Hematopoietic multipotent progenitor cell (in vitro differentiated cells): ENCODE data around the gene ACSS1. TPM values are rescaled to one million over a fixed set of nuclear protein-coding genes. Genes with fewer than 3 reads are reported as not detected.

ENCODE experiments used
- DNase-seq, 3 donors: peaks; one replicate each; pipeline ENCODE4 v3.0.0-alpha.2; 2011 to 2015; ENCODE audit warnings: low read depth in 2 of 3, low spot score in 2 of 3
- total RNA-seq: library from RNA; depleted of rRNA; stranded (reverse); fragments of >200 nt; gene quantifications from one replicate; pipeline ENCODE4 v1.2.3, GENCODE V29; 2012

Gene ACSS1
- total RNA-seq, 1 donor: 114 TPM

DNA sequence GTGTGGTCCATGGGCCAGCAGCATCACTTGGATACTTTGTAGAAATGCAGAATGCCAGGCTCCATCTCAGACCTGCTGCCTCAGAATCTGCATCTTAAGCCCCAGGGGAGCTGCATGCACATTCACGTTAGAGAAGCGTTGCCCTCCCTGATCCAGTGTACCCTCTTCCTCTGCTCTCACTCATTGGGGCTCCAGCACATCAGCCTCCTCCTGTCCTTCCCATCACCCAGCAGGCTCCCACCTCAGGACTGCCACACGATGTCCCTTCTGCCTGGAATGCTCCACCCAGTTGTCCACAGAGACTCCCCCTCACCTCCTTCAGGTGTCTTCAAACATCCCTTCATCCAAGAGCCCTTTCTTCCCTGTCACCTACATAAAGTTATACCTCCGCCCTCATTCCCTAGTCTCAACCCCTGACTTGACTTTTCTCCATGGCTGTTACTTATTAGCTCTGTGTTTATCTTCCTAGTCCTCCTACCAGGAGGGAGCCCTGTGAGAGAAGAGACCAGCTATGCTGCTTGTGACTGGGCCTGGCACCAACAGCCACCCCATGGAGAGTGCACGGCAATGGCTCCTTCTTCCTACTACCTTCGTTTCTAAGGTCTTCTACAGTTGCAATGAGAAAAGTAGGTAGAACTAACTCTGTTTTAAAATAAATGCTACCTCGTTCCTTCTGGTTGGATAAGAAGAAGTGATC lies 3.3 kb upstream of the ACSS1 start:
- DNase-seq: no peak

DNA sequence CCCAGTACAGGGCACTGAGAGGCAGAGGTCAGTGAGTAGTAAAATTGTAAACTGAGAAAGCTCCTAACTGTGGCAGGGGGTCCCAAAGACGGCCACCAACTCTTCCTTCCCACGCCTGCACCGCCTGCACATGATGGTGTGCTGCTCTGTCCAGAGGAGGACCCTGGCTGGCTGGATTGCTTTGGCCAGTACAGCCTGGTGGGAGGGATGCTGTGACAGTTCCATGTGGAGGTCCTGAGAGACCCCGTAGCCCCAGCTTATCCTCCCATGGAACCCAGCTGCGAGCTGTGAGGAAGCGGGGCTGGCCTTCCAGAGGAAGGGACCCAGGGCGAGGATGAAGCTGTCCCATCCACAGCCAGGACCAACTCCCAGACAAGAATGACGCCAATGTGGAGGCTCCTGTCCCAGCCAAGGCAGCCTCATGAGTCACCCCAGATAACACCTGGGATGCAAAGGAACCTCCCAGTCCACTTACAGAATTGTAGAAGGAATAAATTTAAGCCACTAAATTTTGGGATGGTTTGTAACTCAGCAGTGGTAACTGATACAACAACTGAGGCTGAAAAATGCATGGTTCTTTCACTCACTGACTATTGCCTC lies 2.0 kb upstream of the ACSS1 start:
- no peak for DNase-seq

DNA sequence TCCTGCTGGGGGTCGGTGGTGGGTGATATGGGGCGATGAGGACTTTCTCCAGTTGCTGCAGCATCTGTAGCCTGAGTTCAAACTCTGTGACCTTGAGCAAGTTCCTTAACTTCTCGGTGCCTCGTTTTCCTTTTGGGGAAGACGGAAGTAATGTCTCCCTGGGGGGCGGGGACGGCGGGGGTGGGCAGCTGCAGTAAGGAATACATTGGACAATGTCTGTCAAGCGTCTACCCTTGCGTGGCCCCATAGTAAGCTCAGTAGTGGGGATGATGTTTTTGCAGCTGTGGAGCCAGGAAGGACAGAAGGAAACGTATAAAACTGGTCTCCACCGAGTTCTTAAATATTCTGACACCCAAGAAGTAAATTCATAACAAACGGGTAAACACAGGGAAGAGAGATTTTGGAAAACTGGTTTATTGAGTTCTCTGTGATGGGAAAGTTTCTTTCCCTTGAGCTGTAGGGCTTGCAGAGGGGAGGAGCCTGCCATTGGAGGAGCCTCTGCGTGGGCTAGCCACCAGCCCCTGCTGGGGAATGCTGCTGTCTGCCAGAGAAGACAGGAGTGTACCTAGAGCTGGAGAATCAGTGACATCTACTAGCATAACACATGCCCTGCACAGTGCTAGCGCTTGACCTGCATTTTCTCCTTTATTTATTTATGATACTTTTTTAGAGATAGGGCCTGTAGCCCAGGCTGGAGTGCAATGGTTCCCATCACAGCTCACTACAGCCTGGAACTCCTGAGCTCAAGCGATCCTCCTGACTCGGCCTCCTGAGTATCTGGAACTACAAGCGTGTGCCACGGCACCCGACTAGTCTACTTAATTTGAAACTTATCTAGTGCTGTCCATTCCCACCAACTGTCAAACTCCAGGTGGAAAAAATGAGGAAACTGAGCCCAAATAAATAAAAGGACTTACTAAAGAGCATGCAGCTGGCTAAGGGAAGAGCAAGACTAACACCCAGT lies 1.2 kb upstream of the ACSS1 start:
- DNase-seq: peak in 1 of 3 donors; percentile 37

DNA sequence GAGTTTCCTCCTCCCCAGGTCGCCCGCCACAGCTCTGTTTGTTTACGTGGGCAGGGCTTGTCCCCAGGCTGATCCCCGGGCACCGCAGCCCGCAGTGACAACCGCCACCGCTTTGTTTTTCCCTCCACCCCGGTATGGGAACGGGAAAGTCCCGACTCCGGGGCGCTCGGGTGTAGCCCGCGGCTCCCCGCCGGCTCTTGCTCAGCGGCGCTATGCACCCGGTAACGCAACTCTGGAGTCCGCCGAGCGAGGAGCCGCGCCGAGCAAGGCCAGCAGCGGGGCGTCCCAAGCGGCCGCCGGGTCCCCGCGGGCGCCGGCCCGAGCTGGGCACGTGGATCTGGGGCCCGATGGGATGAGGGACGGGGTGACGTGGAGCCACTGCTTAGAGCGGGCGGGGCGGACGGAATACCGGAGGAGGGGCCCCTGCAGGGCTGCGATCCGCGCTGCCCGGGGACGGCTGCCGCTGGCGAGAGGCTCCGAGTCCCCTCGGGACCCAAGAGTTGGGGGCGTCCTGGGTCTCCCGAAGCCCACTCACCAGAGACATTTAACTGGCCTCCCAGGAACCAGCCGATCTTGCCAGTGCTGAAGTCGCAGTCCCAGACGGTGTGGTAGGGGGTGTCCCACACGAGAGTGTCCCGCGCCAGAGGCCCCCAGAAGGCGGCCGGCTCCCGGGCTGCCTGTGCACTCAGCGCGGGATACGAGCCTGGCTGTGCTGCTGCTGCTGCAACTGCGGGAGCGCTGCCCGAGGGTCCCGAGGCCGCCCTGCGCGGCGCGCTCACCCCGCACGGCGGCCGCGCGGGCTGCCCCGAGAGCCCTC lies 497 bp downstream of the ACSS1 start:
- peak; percentile 68 to 82 (median 73) for DNase-seq

DNA sequence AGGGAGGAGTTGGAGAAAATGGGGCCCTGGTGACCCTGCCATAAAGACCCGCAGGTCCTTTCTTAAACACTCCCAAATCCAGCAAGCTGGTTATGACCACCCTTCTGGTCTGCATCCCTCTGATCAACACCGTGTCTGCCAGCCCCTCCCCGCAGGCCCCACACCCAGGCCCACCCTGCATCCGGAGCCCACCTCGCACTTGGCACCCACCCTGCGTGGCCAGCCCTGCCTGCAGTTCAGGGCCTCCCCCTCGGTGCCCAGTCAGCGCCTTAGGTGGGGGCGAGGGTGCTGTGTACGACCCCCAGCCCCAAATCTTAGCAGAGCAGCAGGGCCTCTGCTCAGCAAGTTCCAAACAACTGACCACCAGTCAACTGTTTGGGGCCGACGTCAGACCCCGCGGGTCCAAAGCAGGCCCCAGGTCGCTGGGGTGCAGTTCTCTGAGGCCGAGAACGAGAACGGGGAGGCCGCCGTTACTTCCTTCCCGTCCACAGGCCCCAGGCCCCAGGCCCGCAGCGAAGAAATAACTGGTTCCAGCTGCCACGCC lies 1.2 kb downstream of the ACSS1 start:
- DNase-seq: no peak

DNA sequence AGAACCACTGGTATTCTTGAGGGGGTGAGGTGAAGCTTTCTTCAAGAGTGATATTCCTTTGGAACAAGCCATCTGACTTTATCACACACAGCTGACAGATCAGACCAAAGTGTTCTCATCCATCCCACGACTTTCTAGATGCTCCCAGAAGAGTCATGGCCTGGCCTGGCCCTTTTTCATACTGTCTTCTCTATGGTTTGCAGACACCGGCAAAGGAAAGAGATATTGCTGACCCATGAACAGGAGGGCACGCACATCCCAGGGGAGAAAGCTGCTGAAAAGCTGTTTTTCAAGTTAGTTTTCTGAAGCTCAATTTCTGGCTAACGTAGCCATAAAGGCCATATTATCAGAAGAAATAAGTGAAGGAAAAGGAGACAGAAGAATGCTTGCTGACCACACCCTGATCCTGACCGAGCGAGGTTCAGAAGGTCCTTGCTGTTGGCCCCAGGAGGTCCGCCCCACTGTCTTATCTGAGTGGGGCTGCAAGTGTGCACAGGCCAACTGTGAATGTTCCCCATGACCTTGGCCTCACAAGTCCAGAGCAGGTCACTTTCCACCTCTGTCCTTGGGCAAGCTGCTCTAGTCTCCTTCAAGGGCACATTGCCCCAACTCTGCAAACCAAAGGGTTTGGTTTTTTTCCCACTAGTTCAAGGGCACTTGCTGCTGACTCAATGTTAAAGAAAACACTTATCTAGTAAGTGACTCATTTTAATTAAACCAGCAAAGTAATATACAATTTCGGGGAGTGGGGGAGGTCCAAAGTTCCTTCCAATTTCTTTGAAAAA lies 2.0 kb downstream of the ACSS1 start:
- no peak for DNase-seq

DNA sequence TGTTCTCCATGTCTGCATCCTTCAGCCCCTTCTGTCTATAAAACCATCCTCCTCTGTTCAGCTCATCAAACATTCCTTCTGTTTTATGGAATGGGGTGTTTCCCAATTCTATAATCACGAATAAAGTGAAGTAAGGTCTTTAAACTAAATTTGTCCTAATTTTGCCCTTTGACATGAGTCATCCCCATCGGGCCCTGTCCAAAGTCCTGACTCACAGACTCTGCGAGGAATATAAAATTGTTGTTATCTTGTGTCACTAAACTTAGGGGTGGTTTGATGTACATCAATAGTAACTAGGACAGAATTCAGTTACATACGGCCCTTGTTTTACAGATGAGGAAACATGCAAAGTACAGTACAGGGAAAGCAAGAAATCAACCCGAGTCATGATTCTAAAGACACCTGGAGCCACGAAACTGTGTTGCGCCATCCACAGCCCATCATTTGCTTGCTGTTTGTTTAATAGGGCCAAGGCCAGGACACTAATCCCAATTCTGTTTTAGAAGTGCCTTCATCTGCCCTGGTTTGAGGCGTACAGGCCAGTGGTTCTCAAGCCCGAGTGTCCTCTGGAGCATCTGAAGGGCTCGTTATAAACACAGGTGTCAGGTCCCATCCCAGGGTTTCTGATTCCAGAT lies 2.8 kb downstream of the ACSS1 start:
- no peak for DNase-seq

DNA sequence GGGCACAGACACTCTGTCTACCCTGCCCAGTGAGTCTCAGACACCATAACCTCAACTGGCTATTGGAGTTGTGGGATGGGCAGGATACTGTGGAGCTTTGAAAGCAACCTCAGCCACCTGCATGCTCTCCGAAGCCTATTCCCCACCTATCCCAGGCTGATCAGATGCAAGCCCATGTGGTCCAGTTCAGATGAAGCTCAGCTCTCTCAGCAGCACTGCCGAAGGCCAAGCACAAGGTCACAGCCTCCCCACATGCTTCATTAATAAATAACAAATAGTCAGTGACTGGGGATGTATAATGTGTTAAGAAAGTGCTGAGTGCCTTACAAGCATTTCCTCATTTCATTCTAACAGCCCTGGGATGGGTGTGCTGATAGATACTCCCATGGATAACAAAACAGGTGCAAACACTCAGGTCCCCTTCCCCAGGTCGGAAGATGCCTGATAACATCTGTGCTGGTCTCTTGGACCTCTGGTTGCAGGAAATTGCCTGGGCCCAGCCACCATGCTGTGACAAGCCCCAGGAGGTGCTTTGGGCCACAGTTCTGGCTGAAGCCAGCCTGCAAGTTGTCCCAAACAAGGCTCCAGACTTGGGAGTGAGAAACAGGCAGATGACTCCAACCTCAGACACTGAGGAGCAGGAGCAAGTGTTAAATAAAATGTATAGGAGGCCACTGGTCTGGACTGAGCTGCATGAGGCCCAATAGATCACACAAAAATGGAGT lies 3.7 kb downstream of the ACSS1 start:
- no peak for DNase-seq

DNA sequence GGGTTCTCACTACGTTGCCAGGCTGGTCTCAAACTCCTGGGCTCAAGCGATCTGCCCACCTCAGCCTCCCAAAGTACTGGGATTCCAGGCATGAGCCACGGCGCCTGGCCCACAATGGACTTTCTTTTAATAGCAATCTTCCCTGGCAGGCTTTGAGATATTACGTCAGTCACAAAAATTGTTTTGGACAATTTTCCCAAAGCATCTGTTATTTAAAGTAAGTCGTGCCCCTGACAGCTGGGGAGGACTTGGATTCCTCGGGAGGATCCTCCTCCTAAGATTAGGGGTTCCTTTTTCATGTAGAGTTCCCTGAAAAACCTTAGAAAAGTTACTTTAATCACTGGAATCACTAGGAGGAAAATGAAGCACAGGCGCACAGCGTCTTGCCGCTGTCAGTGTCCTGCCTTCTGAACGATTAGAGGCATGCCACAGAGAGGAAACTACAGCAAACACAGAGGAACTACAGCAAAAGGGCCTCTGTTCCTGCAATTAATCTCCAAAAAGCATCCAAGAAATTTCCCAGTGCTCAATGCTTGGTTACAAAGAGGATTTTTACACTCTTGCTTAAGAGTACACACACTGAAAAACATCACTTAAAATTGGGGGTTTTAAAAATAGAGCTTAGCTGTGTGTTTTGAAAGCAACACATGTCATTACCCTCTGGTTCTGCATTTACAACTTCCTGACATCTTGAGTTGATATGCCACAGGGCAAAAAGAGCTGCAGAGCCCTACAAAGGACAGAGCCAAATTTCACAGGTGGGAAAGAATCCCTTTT lies 4.5 kb downstream of the ACSS1 start:
- peak in 1 of 3 donors; percentile 47 for DNase-seq

DNA sequence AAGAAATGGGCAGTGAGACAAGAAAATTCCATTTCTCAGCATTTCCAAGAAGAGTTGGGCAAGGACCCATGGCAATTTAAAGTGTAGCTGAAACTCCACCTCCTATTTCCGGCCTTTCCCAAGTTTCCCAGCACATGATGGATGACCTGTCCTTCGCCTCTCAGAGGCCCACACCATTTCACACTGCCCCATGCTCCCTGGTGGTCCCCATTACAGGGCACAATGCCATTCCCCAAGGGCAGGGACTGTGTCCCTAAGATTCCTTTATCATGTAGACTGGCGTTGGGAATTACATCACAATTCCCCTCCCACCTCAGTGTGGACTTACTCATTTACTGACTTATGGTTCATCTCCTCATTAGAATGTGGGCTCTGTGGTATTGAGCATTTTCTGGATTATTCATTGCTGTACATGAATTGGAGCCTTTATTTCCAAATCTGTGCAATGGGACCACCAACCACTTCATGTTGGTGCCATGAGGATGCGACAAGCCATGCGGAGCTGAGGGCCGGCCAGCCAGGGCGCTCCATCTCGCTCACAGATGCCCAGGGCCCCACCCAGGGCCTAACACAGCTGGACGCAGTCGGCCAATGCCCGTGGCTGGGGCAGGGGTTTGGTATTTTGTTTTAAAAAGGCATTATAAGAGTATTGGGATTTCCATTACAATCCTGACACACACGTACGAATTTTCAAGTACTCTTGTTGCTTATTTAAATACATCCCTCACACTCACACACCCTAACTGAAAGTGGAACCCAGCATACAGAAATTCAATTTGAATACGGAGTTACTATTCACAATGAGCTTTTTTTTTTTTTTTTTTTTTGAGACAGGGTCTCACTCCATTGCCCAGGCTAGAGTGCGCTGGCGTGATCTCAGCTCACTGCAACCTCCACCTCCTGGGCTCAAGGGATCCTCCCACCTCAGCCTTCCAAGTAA lies 5.4 kb downstream of the ACSS1 start:
- DNase-seq: no peak

DNA sequence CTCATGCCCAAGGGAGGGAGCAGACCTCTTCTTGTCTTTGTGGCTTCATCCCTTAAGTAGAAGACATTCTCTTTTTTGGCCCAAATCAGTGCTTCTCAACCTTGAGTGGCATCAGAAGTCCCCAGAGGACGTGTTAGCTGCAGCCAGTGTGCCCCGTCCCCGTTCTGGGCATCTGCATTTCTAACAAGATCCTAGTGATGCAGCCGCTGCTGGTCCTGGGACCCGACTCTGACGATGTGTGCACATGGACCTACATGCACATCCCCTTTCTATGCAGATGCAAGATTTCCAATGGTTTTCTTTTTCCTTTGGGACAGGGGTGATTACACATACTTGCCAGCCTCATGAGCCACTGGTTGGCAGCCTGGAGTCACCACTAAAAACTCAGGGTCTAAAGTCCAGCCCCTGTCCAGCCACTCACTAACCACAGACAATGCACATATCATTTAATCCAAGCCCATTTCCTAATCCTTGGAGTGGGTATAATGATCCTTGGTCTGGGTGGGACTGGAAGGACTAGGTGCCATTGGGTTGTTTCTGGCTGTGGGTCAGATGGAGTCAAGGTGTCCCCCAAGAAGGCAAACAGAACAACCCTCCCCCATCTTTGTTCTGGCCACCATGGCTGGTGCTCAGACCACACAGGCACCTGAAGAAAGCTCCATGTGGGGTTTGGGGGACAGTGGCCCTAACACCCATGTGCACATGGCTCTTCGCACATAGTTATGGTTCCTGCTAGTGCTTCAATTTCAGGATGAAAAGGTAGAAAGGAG lies 6.4 kb downstream of the ACSS1 start:
- DNase-seq: no peak

DNA sequence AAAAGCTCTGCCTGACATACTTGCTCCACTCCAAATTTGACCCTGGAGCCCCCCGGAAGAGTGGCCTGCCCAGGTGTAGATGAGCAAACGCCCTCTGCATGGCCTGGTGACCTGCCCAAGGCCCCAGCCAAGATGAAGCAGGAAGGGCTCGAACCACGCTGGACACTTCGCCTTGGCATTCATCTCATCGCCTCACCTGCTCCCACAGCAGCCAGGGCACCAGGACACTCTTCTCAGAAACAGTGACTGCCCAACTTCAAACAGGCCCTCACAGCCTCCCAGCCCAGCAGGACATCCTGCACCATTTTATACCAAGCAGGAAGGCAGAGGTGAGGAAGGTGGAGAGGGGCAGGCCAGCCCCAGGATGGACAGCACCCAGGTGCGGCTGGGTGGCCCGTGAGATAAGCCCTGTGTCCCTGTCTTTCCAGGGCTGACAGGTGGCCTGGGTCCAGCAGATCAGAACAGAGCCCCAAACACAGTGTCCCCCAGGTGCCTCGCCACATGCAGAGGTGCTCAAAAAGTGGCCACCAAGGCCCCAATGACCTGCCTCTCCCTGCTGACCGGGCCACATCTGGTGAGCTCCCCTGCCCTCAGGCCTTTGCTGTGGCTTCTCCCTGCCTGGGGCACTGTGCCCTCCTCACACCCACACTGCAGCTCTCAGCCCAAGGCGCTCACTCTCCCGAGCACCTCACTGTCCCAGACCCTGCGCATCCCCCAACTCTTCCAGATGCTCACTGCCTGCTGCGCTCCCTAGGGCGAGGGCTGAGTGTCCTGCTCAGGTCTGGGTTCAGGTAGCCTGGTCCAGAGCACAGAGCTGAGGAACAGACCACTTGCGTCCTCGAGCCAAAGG lies 7.2 kb downstream of the ACSS1 start:
- DNase-seq: no peak

DNA sequence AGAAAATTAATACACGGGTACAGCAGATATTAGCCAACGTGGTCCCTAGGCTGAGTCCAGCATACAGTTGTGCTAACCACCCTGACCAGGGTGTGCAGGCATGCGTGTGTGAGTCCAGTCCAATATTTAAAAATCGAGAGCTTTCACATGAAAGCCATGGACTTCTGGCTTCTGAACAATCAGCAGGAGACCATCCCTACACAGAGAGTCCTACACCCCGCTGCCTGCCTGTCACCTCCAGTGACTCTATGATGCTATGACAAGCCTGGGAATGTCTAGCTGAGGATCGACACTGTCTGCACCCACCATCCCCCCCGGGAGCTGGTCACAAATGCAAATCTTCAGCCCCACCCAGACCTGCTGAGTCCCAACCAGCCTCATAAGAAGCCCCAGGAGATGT lies 7.9 kb downstream of the ACSS1 start:
- no peak for DNase-seq

DNA sequence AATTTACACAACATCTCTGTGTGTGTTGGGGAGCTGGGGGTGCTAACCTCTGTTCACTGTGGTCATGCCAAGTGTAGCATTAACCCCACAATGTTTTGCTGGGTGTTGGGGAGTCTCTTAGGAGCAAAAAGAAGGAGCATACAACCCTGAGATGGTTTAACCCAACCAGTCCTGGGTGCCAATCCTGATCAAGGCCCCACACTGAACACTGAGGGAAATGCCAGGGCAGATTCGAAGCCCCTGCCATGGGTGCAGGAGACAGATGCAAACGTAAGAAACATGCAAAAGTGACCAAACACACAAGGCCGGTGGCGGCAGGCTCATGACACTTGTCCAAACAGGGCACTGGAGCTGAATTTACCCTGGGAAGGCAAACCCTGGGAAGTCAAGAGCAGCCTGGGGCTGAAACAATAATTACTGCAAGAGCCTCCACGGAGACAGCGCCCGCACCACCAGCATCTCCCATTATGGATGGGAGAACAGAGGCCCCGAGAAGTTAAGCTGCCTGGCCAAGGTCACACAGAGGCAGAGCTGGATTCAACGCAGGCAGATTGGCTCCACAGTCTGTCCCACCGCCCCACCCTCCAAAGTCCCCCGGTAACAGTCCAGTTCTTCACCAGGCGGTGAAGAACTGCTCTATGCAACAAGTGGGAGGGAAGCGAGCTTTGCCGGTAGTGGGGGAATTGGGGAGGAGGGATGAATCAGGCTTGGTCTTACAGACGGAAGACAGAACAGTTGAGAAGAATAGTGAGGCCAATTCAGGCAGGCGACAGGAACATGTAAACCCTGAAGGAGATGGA lies 8.5 kb downstream of the ACSS1 start:
- DNase-seq: no peak
